HepG2 (cell line): ENCODE data around the gene SLC13A5. TPM values are rescaled to one million over a fixed set of nuclear protein-coding genes. Genes with fewer than 3 reads are reported as not detected.

Experiments
- DR1 ChIP-seq: sonication (generic); formaldehyde crosslinking; IDR thresholded peaks from 2 replicates; pipeline ENCODE4 v1.8.0; 2021; ENCODE audit warnings: mild to moderate bottlenecking, missing genetic modification reagents, inconsistent platforms
- FOXA3 ChIP-seq: IDR thresholded peaks from 2 replicates; pipeline ENCODE4 v1.6.1; 2016; ENCODE audit warnings: missing genetic modification reagents, missing compliant biosample characterization
- HOXA5 ChIP-seq: sonication (generic); formaldehyde crosslinking; IDR thresholded peaks from 2 replicates; pipeline ENCODE4 v1.4.0; 2020; ENCODE audit warnings: missing genetic modification reagents
- KAT8 ChIP-seq: IDR thresholded peaks from 2 replicates; pipeline ENCODE4 v1.6.1; 2016; ENCODE audit warnings: missing genetic modification reagents, missing compliant biosample characterization
- POLR2AphosphoS2 ChIP-seq: IDR thresholded peaks from 2 replicates; pipeline ENCODE4 v1.6.1; 2011; ENCODE audit warnings: low read depth, low read length, improper control_type of control experiment
- TAF1 ChIP-seq: sonication (generic); formaldehyde crosslinking; IDR thresholded peaks from 2 replicates; pipeline ENCODE4 v1.4.0; 2020; ENCODE audit warnings: missing genetic modification reagents
- TRIM24 ChIP-seq: sonication (generic); formaldehyde crosslinking; IDR thresholded peaks from 2 replicates; pipeline ENCODE4 v1.8.0; 2022; ENCODE audit warnings: mild to moderate bottlenecking, missing genetic modification reagents
- XRCC5 ChIP-seq: fragments of 200-400 bp; formaldehyde crosslinking; optimal IDR thresholded peaks from 2 replicates; pipeline ENCODE3; 2017; ENCODE audit warnings: mild to moderate bottlenecking, low read length
- ZC3H13 ChIP-seq: sonication (generic); formaldehyde crosslinking; IDR thresholded peaks from 2 replicates; pipeline ENCODE4 v1.8.1; 2023; ENCODE audit warnings: mild to moderate bottlenecking, missing genetic modification reagents, moderate library complexity
- ZNF180 ChIP-seq: sonication (generic); formaldehyde crosslinking; IDR thresholded peaks from 2 replicates; pipeline ENCODE4 v1.4.0; 2020; ENCODE audit warnings: low read depth, missing genetic modification reagents, borderline replicate concordance
- ZNF20 ChIP-seq: sonication (generic); formaldehyde crosslinking; IDR thresholded peaks from 2 replicates; pipeline ENCODE4 v1.4.0; 2020; ENCODE audit warnings: mild to moderate bottlenecking, moderate library complexity, missing genetic modification reagents
- ZNF3 ChIP-seq: IDR thresholded peaks from 2 replicates; pipeline ENCODE4 v1.7.0; 2017; ENCODE audit warnings: inconsistent platforms
- ZNF589 ChIP-seq: sonication (generic); formaldehyde crosslinking; conservative IDR thresholded peaks from 2 replicates; pipeline ENCODE4 v1.8.0; 2022; ENCODE audit warnings: mild to moderate bottlenecking, moderate library complexity, missing genetic modification reagents
- ZNF644 ChIP-seq: IDR thresholded peaks from 2 replicates; pipeline ENCODE4 v1.6.1; 2016; ENCODE audit warnings: low read depth
- polyA plus RNA-seq, 8 experiments: library from polyadenylated mRNA; depleted of rRNA in 3 of 8; stranded (reverse) in 7 of 8; unstranded in 1 of 8; fragments of >200 nt; fragmentation: Illumina TruSeq in 4 of 8; extraction: Trizol in 4 of 8; gene quantifications; 2 replicates each; pipeline versions ENCODE4 v1.2.1 to v1.2.3, GENCODE V29; 2011 to 2016; ENCODE audit warnings: low read depth in 4 of 8, missing spikeins in 1 of 8, mixed read lengths in 1 of 8; ENCODE audit not compliant: insufficient read depth in 1 of 8
- total RNA-seq, 5 experiments: library from RNA; depleted of rRNA; stranded (reverse); fragments of >200 nt; fragmentation: Illumina TruSeq; extraction: Trizol; gene quantifications; 2 replicates each; pipeline ENCODE4 v1.2.3, GENCODE V29; 2016; ENCODE audit warnings: low read depth in 1 of 5
- TF ChIP-seq, protein P1 (sequence below): sonication (generic); formaldehyde crosslinking; IDR thresholded peaks from 2 replicates; pipeline ENCODE4 v1.4.0; 2020; ENCODE audit warnings: mild to moderate bottlenecking, missing genetic modification reagents
- TF ChIP-seq, protein P2 (sequence below): sonication (generic); formaldehyde crosslinking; IDR thresholded peaks from 2 replicates; pipeline ENCODE4 v1.5.0; 2020; ENCODE audit warnings: missing genetic modification reagents
- TF ChIP-seq, protein P3 (sequence below): IDR thresholded peaks from 2 replicates; pipeline ENCODE4 v1.6.1; 2012; ENCODE audit warnings: low read length, improper control_type of control experiment
- TF ChIP-seq, protein P4 (sequence below): sonication (generic); formaldehyde crosslinking; IDR thresholded peaks from 2 replicates; pipeline ENCODE4 v1.5.0; 2020; ENCODE audit warnings: mild to moderate bottlenecking, missing genetic modification reagents

SLC13A5 gene
- total and polyA plus RNA-seq, 2 of the 13 experiments (the other 11 are each of a cell fraction or from before 2014, with no cell fraction given): 42.8 to 310 TPM

DNA sequence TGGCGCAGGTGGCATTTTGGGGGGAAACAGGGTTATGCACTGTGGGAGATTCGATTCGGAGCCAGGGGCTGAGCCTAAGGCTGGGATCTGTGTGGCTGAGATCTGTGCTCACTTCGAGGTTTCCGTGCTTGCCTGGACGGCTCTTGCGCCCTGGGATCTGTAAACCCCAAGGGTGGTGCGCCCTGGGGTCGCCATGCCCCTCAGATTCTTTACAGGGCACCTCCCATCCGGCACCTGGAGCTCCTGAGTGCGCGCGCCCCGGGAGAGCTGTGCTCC is 377 bp downstream of the SLC13A5 start (continued):
- TF ChIP-seq, protein P1, sequence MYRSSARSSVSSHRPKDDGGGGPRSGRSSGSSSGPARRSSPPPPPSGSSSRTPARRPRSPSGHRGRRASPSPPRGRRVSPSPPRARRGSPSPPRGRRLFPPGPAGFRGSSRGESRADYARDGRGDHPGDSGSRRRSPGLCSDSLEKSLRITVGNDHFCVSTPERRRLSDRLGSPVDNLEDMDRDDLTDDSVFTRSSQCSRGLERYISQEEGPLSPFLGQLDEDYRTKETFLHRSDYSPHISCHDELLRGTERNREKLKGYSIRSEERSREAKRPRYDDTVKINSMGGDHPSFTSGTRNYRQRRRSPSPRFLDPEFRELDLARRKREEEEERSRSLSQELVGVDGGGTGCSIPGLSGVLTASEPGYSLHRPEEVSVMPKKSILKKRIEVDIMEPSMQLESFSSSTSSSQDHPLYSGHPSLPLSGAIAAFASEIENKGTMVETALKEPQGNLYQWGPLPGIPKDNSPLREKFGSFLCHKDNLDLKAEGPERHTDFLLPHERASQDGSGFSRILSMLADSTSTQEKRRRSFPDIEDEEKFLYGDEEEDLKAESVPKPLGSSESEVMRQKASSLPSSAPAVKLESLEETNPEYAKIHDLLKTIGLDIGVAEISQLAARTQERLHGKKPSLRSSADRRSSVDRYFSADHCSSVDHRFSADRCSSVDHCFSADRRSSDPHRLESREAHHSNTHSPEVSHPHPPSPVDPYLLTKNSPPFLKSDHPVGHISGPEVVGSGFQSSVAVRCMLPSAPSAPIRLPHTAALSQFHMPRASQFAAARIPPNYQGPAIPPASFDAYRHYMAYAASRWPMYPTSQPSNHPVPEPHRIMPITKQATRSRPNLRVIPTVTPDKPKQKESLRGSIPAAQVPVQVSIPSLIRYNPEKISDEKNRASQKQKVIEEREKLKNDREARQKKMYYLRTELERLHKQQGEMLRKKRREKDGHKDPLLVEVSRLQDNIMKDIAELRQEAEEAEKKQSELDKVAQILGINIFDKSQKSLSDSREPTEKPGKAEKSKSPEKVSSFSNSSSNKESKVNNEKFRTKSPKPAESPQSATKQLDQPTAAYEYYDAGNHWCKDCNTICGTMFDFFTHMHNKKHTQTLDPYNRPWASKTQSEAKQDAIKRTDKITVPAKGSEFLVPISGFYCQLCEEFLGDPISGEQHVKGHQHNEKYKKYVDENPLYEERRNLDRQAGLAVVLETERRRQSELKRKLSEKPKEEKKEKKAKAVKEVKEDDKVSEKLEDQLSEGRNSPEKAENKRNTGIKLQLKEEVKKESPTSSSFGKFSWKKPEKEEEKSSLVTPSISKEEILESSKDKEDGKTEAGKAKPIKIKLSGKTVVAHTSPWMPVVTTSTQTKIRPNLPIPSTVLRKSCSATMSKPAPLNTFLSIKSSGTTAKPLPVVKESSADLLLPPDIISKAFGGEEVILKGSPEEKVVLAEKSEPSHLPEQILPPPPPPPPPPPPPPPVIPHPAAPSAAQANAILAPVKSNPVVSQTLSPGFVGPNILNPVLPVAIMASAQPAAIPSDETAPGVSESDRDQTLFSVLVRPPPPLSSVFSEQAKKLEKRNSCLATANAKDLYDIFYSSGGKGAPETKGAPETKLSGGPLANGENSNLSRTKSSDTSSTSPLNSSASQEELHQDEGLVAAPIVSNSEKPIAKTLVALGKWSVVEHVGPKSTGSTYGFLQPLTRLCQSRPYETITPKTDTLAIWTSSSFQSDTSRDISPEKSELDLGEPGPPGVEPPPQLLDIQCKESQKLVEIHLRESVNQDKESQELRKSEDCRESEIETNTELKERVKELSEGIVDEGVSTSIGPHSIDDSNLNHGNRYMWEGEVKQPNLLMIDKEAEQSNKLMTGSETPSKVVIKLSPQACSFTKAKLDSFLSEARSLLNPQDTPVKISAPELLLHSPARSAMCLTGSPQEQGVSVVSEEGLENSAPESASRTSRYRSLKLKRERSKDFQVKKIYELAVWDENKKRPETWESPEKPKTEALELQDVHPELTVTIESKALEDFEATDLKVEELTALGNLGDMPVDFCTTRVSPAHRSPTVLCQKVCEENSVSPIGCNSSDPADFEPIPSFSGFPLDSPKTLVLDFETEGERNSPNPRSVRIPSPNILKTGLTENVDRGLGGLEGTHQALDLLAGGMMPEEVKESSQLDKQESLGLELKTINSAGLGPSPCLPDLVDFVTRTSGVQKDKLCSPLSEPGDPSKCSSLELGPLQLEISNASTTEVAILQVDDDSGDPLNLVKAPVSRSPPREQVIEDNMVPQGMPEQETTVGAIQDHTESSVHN: no peak
- TF ChIP-seq HOXA5: 0 out of 2 replicates have a peak, but pooled peaks have one; percentile 4
- no peak for TF ChIP-seq ZC3H13
- no peak for TF ChIP-seq POLR2AphosphoS2
- TF ChIP-seq ZNF20: peak; percentile 90; the same call in 1 of the 2 replicates
- TF ChIP-seq TAF1 (CRISPR knock-in tag): no peak
- TF ChIP-seq, protein P2, sequence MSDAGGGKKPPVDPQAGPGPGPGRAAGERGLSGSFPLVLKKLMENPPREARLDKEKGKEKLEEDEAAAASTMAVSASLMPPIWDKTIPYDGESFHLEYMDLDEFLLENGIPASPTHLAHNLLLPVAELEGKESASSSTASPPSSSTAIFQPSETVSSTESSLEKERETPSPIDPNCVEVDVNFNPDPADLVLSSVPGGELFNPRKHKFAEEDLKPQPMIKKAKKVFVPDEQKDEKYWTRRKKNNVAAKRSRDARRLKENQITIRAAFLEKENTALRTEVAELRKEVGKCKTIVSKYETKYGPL (CRISPR knock-in tag): 0 out of 2 replicates have a peak, but pooled peaks have one; percentile 15
- no peak for TF ChIP-seq FOXA3 (CRISPR knock-in tag)
- TF ChIP-seq KAT8 (CRISPR knock-in tag): no peak
- no peak for TF ChIP-seq XRCC5
- TF ChIP-seq ZNF589: no peak
- TF ChIP-seq ZNF3 (CRISPR knock-in tag): no peak
- TF ChIP-seq DR1 (CRISPR knock-in tag): no peak
- TF ChIP-seq, protein P3, sequence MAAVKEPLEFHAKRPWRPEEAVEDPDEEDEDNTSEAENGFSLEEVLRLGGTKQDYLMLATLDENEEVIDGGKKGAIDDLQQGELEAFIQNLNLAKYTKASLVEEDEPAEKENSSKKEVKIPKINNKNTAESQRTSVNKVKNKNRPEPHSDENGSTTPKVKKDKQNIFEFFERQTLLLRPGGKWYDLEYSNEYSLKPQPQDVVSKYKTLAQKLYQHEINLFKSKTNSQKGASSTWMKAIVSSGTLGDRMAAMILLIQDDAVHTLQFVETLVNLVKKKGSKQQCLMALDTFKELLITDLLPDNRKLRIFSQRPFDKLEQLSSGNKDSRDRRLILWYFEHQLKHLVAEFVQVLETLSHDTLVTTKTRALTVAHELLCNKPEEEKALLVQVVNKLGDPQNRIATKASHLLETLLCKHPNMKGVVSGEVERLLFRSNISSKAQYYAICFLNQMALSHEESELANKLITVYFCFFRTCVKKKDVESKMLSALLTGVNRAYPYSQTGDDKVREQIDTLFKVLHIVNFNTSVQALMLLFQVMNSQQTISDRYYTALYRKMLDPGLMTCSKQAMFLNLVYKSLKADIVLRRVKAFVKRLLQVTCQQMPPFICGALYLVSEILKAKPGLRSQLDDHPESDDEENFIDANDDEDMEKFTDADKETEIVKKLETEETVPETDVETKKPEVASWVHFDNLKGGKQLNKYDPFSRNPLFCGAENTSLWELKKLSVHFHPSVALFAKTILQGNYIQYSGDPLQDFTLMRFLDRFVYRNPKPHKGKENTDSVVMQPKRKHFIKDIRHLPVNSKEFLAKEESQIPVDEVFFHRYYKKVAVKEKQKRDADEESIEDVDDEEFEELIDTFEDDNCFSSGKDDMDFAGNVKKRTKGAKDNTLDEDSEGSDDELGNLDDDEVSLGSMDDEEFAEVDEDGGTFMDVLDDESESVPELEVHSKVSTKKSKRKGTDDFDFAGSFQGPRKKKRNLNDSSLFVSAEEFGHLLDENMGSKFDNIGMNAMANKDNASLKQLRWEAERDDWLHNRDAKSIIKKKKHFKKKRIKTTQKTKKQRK: no peak
- TF ChIP-seq, protein P4, sequence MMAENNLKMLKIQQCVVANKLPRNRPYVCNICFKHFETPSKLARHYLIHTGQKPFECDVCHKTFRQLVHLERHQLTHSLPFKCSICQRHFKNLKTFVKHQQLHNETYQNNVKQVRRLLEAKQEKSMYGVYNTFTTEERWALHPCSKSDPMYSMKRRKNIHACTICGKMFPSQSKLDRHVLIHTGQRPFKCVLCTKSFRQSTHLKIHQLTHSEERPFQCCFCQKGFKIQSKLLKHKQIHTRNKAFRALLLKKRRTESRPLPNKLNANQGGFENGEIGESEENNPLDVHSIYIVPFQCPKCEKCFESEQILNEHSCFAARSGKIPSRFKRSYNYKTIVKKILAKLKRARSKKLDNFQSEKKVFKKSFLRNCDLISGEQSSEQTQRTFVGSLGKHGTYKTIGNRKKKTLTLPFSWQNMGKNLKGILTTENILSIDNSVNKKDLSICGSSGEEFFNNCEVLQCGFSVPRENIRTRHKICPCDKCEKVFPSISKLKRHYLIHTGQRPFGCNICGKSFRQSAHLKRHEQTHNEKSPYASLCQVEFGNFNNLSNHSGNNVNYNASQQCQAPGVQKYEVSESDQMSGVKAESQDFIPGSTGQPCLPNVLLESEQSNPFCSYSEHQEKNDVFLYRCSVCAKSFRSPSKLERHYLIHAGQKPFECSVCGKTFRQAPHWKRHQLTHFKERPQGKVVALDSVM (CRISPR knock-in tag): no peak
- no peak for TF ChIP-seq ZNF644 (CRISPR knock-in tag)
- TF ChIP-seq TRIM24 (CRISPR knock-in tag): 0 out of 2 replicates have a peak, but pooled peaks have one; percentile 27
- TF ChIP-seq ZNF180: no peak
